Gastrocnemius medialis (tissue), 4 donors: ENCODE data around the gene HSPB7.

ENCODE experiments used
- POLR2A ChIP-seq, 2 donors: fragments of 450-650 bp; IDR thresholded peaks; one replicate each; pipeline ENCODE4 v1.6.1; 2017; ENCODE audit warnings: antibody characterized with exemption in 2 of 2, mild to moderate bottlenecking in 2 of 2, moderate library complexity in 2 of 2
- TF ChIP-seq, protein P1 (sequence below), 5 experiments: fragments of 450-650 bp in 3 of 5; fragments of 200-600 bp in 2 of 5; sonication (generic) in 2 of 5; IDR thresholded peaks in 4 of 5; conservative IDR thresholded peaks in 1 of 5; 1 replicate in 4 of 5; 2 replicates in 1 of 5; pipeline ENCODE4 v1.5.1; 2016 to 2019; ENCODE audit warnings: antibody characterized with exemption in 5 of 5, mild to moderate bottlenecking in 3 of 5, moderate library complexity in 3 of 5

DNA sequence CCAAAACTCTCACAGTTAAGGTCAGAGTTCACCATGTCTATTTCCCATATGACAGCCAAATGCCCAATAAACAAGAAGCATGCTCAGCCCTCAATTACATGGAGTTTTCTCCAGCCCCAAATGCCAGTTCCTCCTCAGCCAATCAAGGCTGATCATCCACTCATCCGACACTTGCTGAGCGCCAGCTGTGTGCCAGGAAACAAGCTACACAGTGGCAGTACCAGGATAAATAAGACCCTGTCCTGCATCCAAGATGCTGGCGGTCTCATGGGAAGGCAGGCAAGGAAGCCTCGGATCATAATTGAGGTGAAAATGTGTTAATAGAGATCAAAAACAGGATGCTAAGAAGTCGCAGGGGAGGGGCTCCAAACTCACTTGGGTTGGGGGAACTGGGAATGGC lies 49.7 kb downstream of the HSPB7 start:
- no peak for TF ChIP-seq POLR2A (IDR thresholded peaks at IDR 0.05)
- TF ChIP-seq, protein P1, sequence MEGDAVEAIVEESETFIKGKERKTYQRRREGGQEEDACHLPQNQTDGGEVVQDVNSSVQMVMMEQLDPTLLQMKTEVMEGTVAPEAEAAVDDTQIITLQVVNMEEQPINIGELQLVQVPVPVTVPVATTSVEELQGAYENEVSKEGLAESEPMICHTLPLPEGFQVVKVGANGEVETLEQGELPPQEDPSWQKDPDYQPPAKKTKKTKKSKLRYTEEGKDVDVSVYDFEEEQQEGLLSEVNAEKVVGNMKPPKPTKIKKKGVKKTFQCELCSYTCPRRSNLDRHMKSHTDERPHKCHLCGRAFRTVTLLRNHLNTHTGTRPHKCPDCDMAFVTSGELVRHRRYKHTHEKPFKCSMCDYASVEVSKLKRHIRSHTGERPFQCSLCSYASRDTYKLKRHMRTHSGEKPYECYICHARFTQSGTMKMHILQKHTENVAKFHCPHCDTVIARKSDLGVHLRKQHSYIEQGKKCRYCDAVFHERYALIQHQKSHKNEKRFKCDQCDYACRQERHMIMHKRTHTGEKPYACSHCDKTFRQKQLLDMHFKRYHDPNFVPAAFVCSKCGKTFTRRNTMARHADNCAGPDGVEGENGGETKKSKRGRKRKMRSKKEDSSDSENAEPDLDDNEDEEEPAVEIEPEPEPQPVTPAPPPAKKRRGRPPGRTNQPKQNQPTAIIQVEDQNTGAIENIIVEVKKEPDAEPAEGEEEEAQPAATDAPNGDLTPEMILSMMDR (IDR thresholded peaks at IDR 0.05 in 4 of 5, conservative IDR thresholded peaks at IDR 0.05 in 1 of 5): no peak
